Heart right ventricle (tissue), 16 donors: Measurements from ENCODE around the gene TVP23B. TPM values are rescaled to one million over a fixed set of nuclear protein-coding genes. Genes with fewer than 3 reads are reported as not detected.
A peak's percentile ranks its signal among the peaks of the same experiment; 100 is the strongest.
"Not testable (repeated sequence)": the region's sequence is repeated elsewhere in the genome, so short reads cannot be mapped to it uniquely, and the experiment has no call there.

Experiments used
- ATAC-seq, 8 donors: fragments of 200-7000 bp; cut with Tn5 transposase; one replicate each; pipeline ENCODE4 v1.9.1; 2020; ENCODE audit warnings: mild to moderate bottlenecking in 8 of 8, moderate library complexity in 8 of 8, moderate number of reproducible peaks in 1 of 8
- DNase-seq, 2 donors: peaks; one replicate each; pipeline ENCODE4 v3.0.0-alpha.2; 2020
- H3K27ac ChIP-seq, 10 donors: fragments of 200-600 bp; sonication (generic) in 2 of 10; one replicate each; pipeline versions ENCODE4 v1.5.0 to v1.8.0; 2020 to 2022; ENCODE audit warnings: mild to moderate bottlenecking in 3 of 10
- H3K27me3 ChIP-seq, 7 donors: fragments of 200-600 bp; one replicate each; pipeline ENCODE4 v1.8.0; 2021 to 2022; ENCODE audit warnings: mild to moderate bottlenecking in 2 of 7
- H3K36me3 ChIP-seq, 9 donors: fragments of 200-600 bp; sonication (generic) in 1 of 9; one replicate each; pipeline versions ENCODE4 v1.5.0 to v1.8.0; 2020 to 2022; ENCODE audit warnings: mild to moderate bottlenecking in 2 of 9
- H3K4me1 ChIP-seq, 9 donors: fragments of 200-600 bp; sonication (generic) in 1 of 9; one replicate each; pipeline versions ENCODE4 v1.5.0 to v1.8.0; 2020 to 2022; ENCODE audit warnings: mild to moderate bottlenecking in 4 of 9
- H3K4me3 ChIP-seq, 10 donors: fragments of 200-600 bp; sonication (generic) in 2 of 10; one replicate each; pipeline versions ENCODE4 v1.5.0 to v1.8.0; 2020 to 2022; ENCODE audit warnings: mild to moderate bottlenecking in 7 of 10, moderate library complexity in 2 of 10
- H3K9me3 ChIP-seq, 11 donors: fragments of 200-600 bp in 10 of 11; sonication (generic) in 2 of 11; one replicate each; pipeline versions ENCODE4 v1.5.0 to v1.8.0; 2013 to 2022; ENCODE audit warnings: mild to moderate bottlenecking in 2 of 11, control low read depth in 1 of 11, moderate library complexity in 1 of 11
- CTCF ChIP-seq, 9 donors: fragments of 200-600 bp; sonication (generic) in 2 of 9; IDR thresholded peaks; one replicate each; pipeline versions ENCODE4 v1.5.0 to v1.8.0; 2021 to 2022; ENCODE audit warnings: antibody characterized with exemption in 9 of 9, mild to moderate bottlenecking in 5 of 9, moderate library complexity in 1 of 9
- WGBS, 2 donors: extraction: QIAGEN DNeasy Blood & Tissue Kit; methylation state at CpG; one replicate each; pipeline ENCODE4 v1.1.7; 2013; ENCODE audit warnings: inconsistent platforms in 1 of 2; 5-methylcytosine and 5-hydroxymethylcytosine counted together
- intact Hi-C, 10 donors: fragments of 100-400 bp; cut with DNase I; formaldehyde crosslinking; loops; one replicate each; pipeline versions ENCODE4 v1.11.1 to v1.14.2; 2022
- polyA plus RNA-seq, 2 donors: library from polyadenylated mRNA; stranded (reverse); fragments of 200-250 nt; gene quantifications; one replicate each; pipeline ENCODE4 v1.2.3, GENCODE V29; 2013
- total RNA-seq, 10 donors: library from RNA; stranded (reverse); fragmentation: NEBNext Ultra II Directional in 3 of 10; extraction: Animal tissue kit (Norgen Biotek cat#: 25700) in 3 of 10; gene quantifications; one replicate each; pipeline versions ENCODE4 v1.2.1 to v1.2.4, GENCODE V29; 2021 to 2023
- donor health status: Arrhythmogenic right ventricular cardiomyopathy.
- donor health status: ischemic (EF 13 %, LVEDD 7.1; RV severe dilation, severe dysfunction).
- donor health status: healthy with polysubstance abuse.
- donor health status: DM: no; HTN: yes; CAD: no.
- donor health status: DM: no; HTN: no; CAD: no.
- donor health status: ischemic (EF 25% LVEDD 6.9; RV normal size, moderate dysfunction).
- donor health status: ischemic (EF 25% LVEDD 5.7; RV mildly dilated, moderate dysfunction).
- donor health status: healthy.
- donor health status: DM: yes; HTN: yes; CAD: no.
- donor health status: Ischemic cardiomyopathy.
- donor health status: ischemic (EF 35%, LVEDD 5.7; RV mildly dilated, moderate dysfunction).
- donor health status: nonischemic (EF 11% LVEDD 7.7; RV severe dilation, severe dysfunction).
- donor health status: DM: yes; HTN: yes; CAD: no.
- donor health status: PGD.
- donor health status: ischemic (EF 29% LVEDD 5.4; RV normal size, mild dysfunction).
- donor health status: nonischemic (EF 23%, LVEDD 6.1; RV moderate dilation, normal function).

Gene TVP23B
- total and polyA plus RNA-seq, 12 donors, result 15.5 to 29.8 (median 21.7) TPM

GRCh38 chr17:18786890-18787289 lies 5.9 kb downstream of the TVP23B start:
- H3K27me3 ChIP-seq, H3K27ac ChIP-seq, H3K4me3 ChIP-seq, DNase-seq, intact Hi-C loops, ATAC-seq, H3K9me3 ChIP-seq: not testable (repeated sequence)
- whole genome bisulfite sequencing, 2 donors, result 82 to 87% methylated on average over 4 of the region's 5 CpGs
- Histone ChIP-seq H3K4me1 (peaks cover 0 to 10% (median 0%) of the 10 kb centered on the region in 9 donors), H3K36me3 (peaks cover 0 to 27% (median 0%) of the 10 kb centered on the region in 9 donors)

GRCh38 chr17:18791402-18791801 lies 10.4 kb downstream of the TVP23B start:
- H3K4me3 ChIP-seq, H3K4me1 ChIP-seq, H3K27ac ChIP-seq, H3K9me3 ChIP-seq, H3K27me3 ChIP-seq, DNase-seq, intact Hi-C loops: not testable (repeated sequence)
- peaks cover 0 to 53% (median 0%) of the 10 kb centered on the region in 9 donors for H3K36me3 ChIP-seq
- ATAC-seq, result peak in 2 of 8 donors; percentile 20 to 56
- TF ChIP-seq CTCF (IDR thresholded peaks at IDR 0.05), result peak in 2 of 9 donors; percentile 27
- 60 to 80% methylated on average over 1 of the region's 1 CpG for WGBS, 2 donors

GRCh38 chr17:18794841-18795240 lies 13.9 kb downstream of the TVP23B start:
- WGBS, 2 donors, result 65 to 75% methylated on average over 4 of the region's 4 CpGs
- intact Hi-C loops, DNase-seq, ATAC-seq, H3K4me3 ChIP-seq, H3K9me3 ChIP-seq, H3K27me3 ChIP-seq, H3K27ac ChIP-seq, H3K4me1 ChIP-seq: not testable (repeated sequence)
- peaks cover 0 to 73% (median 0%) of the 10 kb centered on the region in 9 donors for H3K36me3 ChIP-seq

- H3K9me3 ChIP-seq, intact Hi-C loops, H3K4me3 ChIP-seq, H3K27ac ChIP-seq, H3K27me3 ChIP-seq, ATAC-seq, H3K4me1 ChIP-seq, DNase-seq: not testable (repeated sequence)
- H3K36me3 ChIP-seq, result peaks cover 0 to 78% (median 0%) of the 10 kb centered on the region in 9 donors
Observed at GRCh38 chr17:18796887-18797286, 15.9 kb downstream of the TVP23B start.

GRCh38 chr17:18803458-18804245 lies 22.7 kb downstream of the TVP23B start:
- DNase-seq, H3K4me1 ChIP-seq, H3K27me3 ChIP-seq, H3K4me3 ChIP-seq, H3K27ac ChIP-seq, H3K9me3 ChIP-seq, intact Hi-C loops: not testable (repeated sequence)
- peaks cover 0 to 81% (median 0%) of the 10 kb centered on the region in 9 donors for H3K36me3 ChIP-seq
- 68 to 73% methylated on average over 7 of the region's 7 CpGs for WGBS, 2 donors
- peak in 6 of 8 donors; percentile 47 to 79 (median 66) for ATAC-seq

GRCh38 chr17:18815924-18816323 lies 34.9 kb downstream of the TVP23B start:
- H3K9me3 ChIP-seq, H3K36me3 ChIP-seq, H3K4me3 ChIP-seq, H3K27ac ChIP-seq, H3K27me3 ChIP-seq, H3K4me1 ChIP-seq, ATAC-seq, DNase-seq, intact Hi-C loops: not testable (repeated sequence)
- 54% methylated on average over 3 of the region's 3 CpGs for WGBS, 2 donors
